HepG2 (cell line): ENCODE results near the gene CGREF1. TPM values are rescaled to one million over a fixed set of nuclear protein-coding genes. Genes with fewer than 3 reads are reported as not detected.
A peak's percentile ranks its signal among the peaks of the same experiment; 100 is the strongest.

ENCODE experiments used
- CBX1 ChIP-seq: IDR thresholded peaks from one replicate; pipeline ENCODE4 v1.6.1; 2016; ENCODE audit warnings: antibody characterized with exemption, low read depth
- KAT8 ChIP-seq: IDR thresholded peaks from 2 replicates; pipeline ENCODE4 v1.6.1; 2016; ENCODE audit warnings: missing genetic modification reagents, missing compliant biosample characterization
- KLF16 ChIP-seq, 2 experiments: sonication (generic) in 1 of 2; formaldehyde crosslinking in 1 of 2; IDR thresholded peaks; 2 replicates each; pipeline versions ENCODE4 v1.6.1 to v1.8.0; 2016 to 2023; ENCODE audit warnings: missing genetic modification reagents in 2 of 2, missing compliant biosample characterization in 1 of 2
- RCOR2 ChIP-seq: IDR thresholded peaks from 2 replicates; pipeline ENCODE4 v1.6.1; 2016; ENCODE audit warnings: missing biosample characterization, missing genetic modification reagents
- SMAD1 ChIP-seq: sonication (generic); formaldehyde crosslinking; IDR thresholded peaks from 2 replicates; pipeline ENCODE4 v1.4.0; 2020; ENCODE audit warnings: missing genetic modification reagents, low read depth, mild to moderate bottlenecking, borderline replicate concordance
- TARDBP ChIP-seq: sonication (generic); formaldehyde crosslinking; IDR thresholded peaks from 2 replicates; pipeline ENCODE4 v1.8.0; 2022; ENCODE audit warnings: mild to moderate bottlenecking, missing genetic modification reagents
- TBX2 ChIP-seq: sonication (generic); formaldehyde crosslinking; IDR thresholded peaks from 2 replicates; pipeline ENCODE4 v1.5.0; 2020; ENCODE audit warnings: missing genetic modification reagents, mild to moderate bottlenecking, borderline replicate concordance
- ZBTB21 ChIP-seq: sonication (generic); formaldehyde crosslinking; IDR thresholded peaks from 2 replicates; pipeline ENCODE4 v1.4.0; 2020; ENCODE audit warnings: missing genetic modification reagents
- ZBTB46 ChIP-seq: sonication (generic); formaldehyde crosslinking; IDR thresholded peaks from 2 replicates; pipeline ENCODE4 v1.4.0; 2020; ENCODE audit warnings: mild to moderate bottlenecking, missing genetic modification reagents, borderline replicate concordance
- ZNF256 ChIP-seq: sonication (generic); formaldehyde crosslinking; conservative IDR thresholded peaks from 2 replicates; pipeline ENCODE4 v1.4.0; 2020; ENCODE audit warnings: missing genetic modification reagents
- ZNF34 ChIP-seq: sonication (generic); formaldehyde crosslinking; IDR thresholded peaks from 2 replicates; pipeline ENCODE4 v1.4.0; 2020; ENCODE audit warnings: mild to moderate bottlenecking, missing genetic modification reagents, borderline replicate concordance
- ZNF446 ChIP-seq: sonication (generic); formaldehyde crosslinking; IDR thresholded peaks from 2 replicates; pipeline ENCODE4 v1.5.0; 2020; ENCODE audit warnings: mild to moderate bottlenecking, missing genetic modification reagents
- ZNF563 ChIP-seq: sonication (generic); formaldehyde crosslinking; IDR thresholded peaks from 2 replicates; pipeline ENCODE4 v1.8.0; 2022; ENCODE audit warnings: mild to moderate bottlenecking, moderate library complexity, missing genetic modification reagents
- ZNF598 ChIP-seq: sonication (generic); formaldehyde crosslinking; IDR thresholded peaks from 2 replicates; pipeline ENCODE4 v1.5.1; 2020; ENCODE audit warnings: mild to moderate bottlenecking, missing genetic modification reagents, borderline replicate concordance
- ZNF724P ChIP-seq: sonication (generic); formaldehyde crosslinking; IDR thresholded peaks from 2 replicates; pipeline ENCODE4 v1.8.0; 2022; ENCODE audit warnings: missing genetic modification reagents, borderline replicate concordance
- ZNF75D ChIP-seq: sonication (generic); formaldehyde crosslinking; IDR thresholded peaks from 2 replicates; pipeline ENCODE4 v1.8.1; 2023; ENCODE audit warnings: missing genetic modification reagents, mild to moderate bottlenecking, borderline replicate concordance
- ZSCAN9 ChIP-seq: IDR thresholded peaks from 2 replicates; pipeline ENCODE4 v1.6.1; 2016; ENCODE audit warnings: borderline replicate concordance
- polyA plus RNA-seq, 8 experiments: library from polyadenylated mRNA; depleted of rRNA in 3 of 8; stranded (reverse) in 7 of 8; unstranded in 1 of 8; fragments of >200 nt; fragmentation: Illumina TruSeq in 4 of 8; extraction: Trizol in 4 of 8; gene quantifications; 2 replicates each; pipeline versions ENCODE4 v1.2.1 to v1.2.3, GENCODE V29; 2011 to 2016; ENCODE audit warnings: low read depth in 4 of 8, missing spikeins in 1 of 8, mixed read lengths in 1 of 8; ENCODE audit not compliant: insufficient read depth in 1 of 8
- total RNA-seq, 5 experiments: library from RNA; depleted of rRNA; stranded (reverse); fragments of >200 nt; fragmentation: Illumina TruSeq; extraction: Trizol; gene quantifications; 2 replicates each; pipeline ENCODE4 v1.2.3, GENCODE V29; 2016; ENCODE audit warnings: low read depth in 1 of 5
- TF ChIP-seq, protein P1 (sequence below): sonication (generic); formaldehyde crosslinking; conservative IDR thresholded peaks from 2 replicates; pipeline ENCODE4 v1.8.0; 2022; ENCODE audit warnings: mild to moderate bottlenecking, moderate library complexity, missing genetic modification reagents
- TF ChIP-seq, protein P2 (sequence below): sonication (generic); formaldehyde crosslinking; IDR thresholded peaks from 2 replicates; pipeline ENCODE4 v1.5.1; 2020; ENCODE audit warnings: missing genetic modification reagents, mild to moderate bottlenecking, borderline replicate concordance
- TF ChIP-seq, protein P3 (sequence below): sonication (generic); formaldehyde crosslinking; IDR thresholded peaks from 2 replicates; pipeline ENCODE4 v1.4.0; 2020; ENCODE audit warnings: mild to moderate bottlenecking, missing genetic modification reagents

CGREF1 gene
- total and polyA plus RNA-seq, 2 of the 13 experiments (the other 11 are each of a cell fraction or from before 2014, with no cell fraction given) = 13.9 to 23.4 TPM

- TF ChIP-seq, protein P1, sequence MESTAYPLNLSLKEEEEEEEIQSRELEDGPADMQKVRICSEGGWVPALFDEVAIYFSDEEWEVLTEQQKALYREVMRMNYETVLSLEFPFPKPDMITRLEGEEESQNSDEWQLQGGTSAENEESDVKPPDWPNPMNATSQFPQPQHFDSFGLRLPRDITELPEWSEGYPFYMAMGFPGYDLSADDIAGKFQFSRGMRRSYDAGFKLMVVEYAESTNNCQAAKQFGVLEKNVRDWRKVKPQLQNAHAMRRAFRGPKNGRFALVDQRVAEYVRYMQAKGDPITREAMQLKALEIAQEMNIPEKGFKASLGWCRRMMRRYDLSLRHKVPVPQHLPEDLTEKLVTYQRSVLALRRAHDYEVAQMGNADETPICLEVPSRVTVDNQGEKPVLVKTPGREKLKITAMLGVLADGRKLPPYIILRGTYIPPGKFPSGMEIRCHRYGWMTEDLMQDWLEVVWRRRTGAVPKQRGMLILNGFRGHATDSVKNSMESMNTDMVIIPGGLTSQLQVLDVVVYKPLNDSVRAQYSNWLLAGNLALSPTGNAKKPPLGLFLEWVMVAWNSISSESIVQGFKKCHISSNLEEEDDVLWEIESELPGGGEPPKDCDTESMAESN (CRISPR knock-in tag) = peak; percentile 84; the same call in 1 of the 2 replicates
- TF ChIP-seq ZNF563 (CRISPR knock-in tag) = no peak
- no peak for TF ChIP-seq ZNF724P (CRISPR knock-in tag)
- peak; percentile 11 to 73; a peak in 2 of 4 replicates for TF ChIP-seq KLF16 (CRISPR knock-in tag; IDR thresholded peaks at IDR 0.05)
- TF ChIP-seq RCOR2 (CRISPR knock-in tag) = no peak
- TF ChIP-seq, protein P2, sequence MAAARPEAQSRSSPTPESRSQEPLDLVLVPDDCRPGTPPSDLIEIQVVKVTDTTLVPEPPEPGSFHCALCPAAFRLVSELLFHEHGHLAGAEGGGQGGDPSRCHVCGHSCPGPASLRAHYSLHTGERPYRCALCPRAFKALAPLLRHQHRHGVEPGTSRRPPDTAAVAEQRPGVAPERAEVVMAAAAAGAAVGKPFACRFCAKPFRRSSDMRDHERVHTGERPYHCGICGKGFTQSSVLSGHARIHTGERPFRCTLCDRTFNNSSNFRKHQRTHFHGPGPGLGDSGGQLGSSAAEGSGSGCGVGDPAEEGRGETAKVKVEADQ (CRISPR knock-in tag) = no peak
- TF ChIP-seq ZBTB21 (CRISPR knock-in tag) = no peak
- TF ChIP-seq TBX2 (CRISPR knock-in tag) = 0 out of 2 replicates have a peak, but pooled peaks have one; percentile 62
- TF ChIP-seq TARDBP (CRISPR knock-in tag) = no peak
- TF ChIP-seq ZNF34 = peak; percentile 27; the same call in 1 of the 2 replicates
- TF ChIP-seq, protein P3, sequence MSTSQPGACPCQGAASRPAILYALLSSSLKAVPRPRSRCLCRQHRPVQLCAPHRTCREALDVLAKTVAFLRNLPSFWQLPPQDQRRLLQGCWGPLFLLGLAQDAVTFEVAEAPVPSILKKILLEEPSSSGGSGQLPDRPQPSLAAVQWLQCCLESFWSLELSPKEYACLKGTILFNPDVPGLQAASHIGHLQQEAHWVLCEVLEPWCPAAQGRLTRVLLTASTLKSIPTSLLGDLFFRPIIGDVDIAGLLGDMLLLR = no peak
- peak; percentile 54 for TF ChIP-seq ZNF446 (CRISPR knock-in tag)
- peak; percentile 39; the same call in 1 of the 2 replicates for TF ChIP-seq SMAD1 (CRISPR knock-in tag)
- 0 out of 2 replicates have a peak, but pooled peaks have one; percentile 24 for TF ChIP-seq ZNF256 (CRISPR knock-in tag)
- no peak; the same call in 1 of the 2 replicates for TF ChIP-seq ZNF598 (CRISPR knock-in tag)
- peak; percentile 6; the same call in 1 of the 2 replicates for TF ChIP-seq KAT8 (CRISPR knock-in tag)
- TF ChIP-seq ZSCAN9 (CRISPR knock-in tag) = no peak; the same call in 1 of the 2 replicates
- no peak; the same call in 1 of the 2 replicates for TF ChIP-seq ZBTB46 (CRISPR knock-in tag)
- peak; percentile 5 for TF ChIP-seq CBX1
- no peak for TF ChIP-seq ZNF75D (CRISPR knock-in tag)
Measured at GRCh38 chr2:27086724-27087593, 32.0 kb downstream of the CGREF1 start, which contains the start of gene KHK (continued).
